GM12873 (cell line): Measurements from ENCODE around the gene LAT.

Source experiments
- TF ChIP-seq, protein P1 (sequence below): IDR thresholded peaks from 2 replicates; pipeline ENCODE4 v1.5.1; 2012; ENCODE audit warnings: low read depth, mild to moderate bottlenecking, moderate library complexity, low read length, control low read depth; ENCODE audit not compliant: insufficient read depth; ENCODE audit errors: missing control alignments

The LAT gene

GRCh38 chr16:28986492-28986891 is 1.6 kb downstream of the LAT start:
- TF ChIP-seq, protein P1, sequence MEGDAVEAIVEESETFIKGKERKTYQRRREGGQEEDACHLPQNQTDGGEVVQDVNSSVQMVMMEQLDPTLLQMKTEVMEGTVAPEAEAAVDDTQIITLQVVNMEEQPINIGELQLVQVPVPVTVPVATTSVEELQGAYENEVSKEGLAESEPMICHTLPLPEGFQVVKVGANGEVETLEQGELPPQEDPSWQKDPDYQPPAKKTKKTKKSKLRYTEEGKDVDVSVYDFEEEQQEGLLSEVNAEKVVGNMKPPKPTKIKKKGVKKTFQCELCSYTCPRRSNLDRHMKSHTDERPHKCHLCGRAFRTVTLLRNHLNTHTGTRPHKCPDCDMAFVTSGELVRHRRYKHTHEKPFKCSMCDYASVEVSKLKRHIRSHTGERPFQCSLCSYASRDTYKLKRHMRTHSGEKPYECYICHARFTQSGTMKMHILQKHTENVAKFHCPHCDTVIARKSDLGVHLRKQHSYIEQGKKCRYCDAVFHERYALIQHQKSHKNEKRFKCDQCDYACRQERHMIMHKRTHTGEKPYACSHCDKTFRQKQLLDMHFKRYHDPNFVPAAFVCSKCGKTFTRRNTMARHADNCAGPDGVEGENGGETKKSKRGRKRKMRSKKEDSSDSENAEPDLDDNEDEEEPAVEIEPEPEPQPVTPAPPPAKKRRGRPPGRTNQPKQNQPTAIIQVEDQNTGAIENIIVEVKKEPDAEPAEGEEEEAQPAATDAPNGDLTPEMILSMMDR: no peak

DNA sequence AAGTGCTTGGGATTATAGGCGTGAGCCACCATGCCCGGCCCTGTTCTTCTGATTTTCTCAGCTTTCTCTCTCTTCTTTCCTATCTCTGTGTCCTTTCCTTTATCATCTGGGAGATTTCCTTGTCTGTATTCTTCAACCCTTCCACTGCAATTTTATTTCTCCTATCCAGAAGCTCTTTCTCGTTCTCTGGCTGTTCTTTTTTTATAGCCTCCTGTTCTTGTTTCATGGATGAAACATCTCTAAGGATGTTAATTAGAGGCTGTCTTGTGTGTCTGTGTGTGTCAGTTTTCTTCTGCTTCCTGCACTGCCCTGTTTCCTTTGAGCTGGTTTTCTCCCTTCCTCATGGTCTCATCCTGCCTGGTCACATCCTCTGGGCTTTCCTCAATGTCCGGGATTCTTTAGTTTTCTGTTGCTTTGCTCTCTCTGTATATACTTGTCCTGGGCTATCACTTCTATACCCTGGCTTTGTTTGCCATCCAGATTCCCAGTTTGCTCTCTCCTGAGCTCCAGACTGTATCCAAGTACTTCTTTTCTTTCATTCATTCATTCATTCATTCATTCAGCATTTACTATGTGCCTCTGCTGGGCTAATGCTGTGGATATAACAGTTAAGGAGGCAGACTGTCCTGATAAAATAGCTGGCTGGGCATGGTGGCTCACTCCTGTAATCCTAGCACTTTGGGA is 2.5 kb downstream of the LAT start:
- TF ChIP-seq, protein P1: no peak

GRCh38 chr16:28989363-28989762 is 4.5 kb downstream of the LAT start:
- TF ChIP-seq, protein P1: no peak

GRCh38 chr16:28990375-28991040 is 5.7 kb downstream of the LAT start:
- TF ChIP-seq, protein P1: no peak

- TF ChIP-seq, protein P1: no peak
These were observed 6.8 kb downstream of the LAT start for GRCh38 chr16:28991687-28992086.

GRCh38 chr16:28992496-28992895 is 7.6 kb downstream of the LAT start:
- TF ChIP-seq, protein P1: no peak

- TF ChIP-seq, protein P1: no peak
These were observed 14.0 kb downstream of the LAT start for GRCh38 chr16:28998837-28999236.
